Erythroblast (primary cell): ENCODE data around the gene MLIP.
"Not testable (repeated sequence)": the region's sequence is repeated elsewhere in the genome, so short reads cannot be mapped to it uniquely, and the experiment has no call there.

ENCODE experiments used
- GATA1 ChIP-seq: IDR thresholded peaks from 2 replicates; pipeline ENCODE4 v1.6.1; 2011; ENCODE audit warnings: low read depth, mild to moderate bottlenecking, control low read depth, low read length, moderate library complexity
- POLR2A ChIP-seq: IDR thresholded peaks from 2 replicates; pipeline ENCODE4 v1.6.1; 2011; ENCODE audit warnings: mild to moderate bottlenecking, low read length

- not testable (repeated sequence) for TF ChIP-seq POLR2A, GATA1
These were observed 138.6 kb downstream of the MLIP start for GRCh38 chr6:54249812-54250211.
